H9 (cell line): Measurements from ENCODE around the gene SPHK1. TPM values are rescaled to one million over a fixed set of nuclear protein-coding genes. Genes with fewer than 3 reads are reported as not detected.

ENCODE experiments used
- DNase-seq: peaks from one replicate; pipeline ENCODE4 v3.0.0-alpha.2; 2017
- H2AFZ ChIP-seq: one replicate; pipeline ENCODE4 v1.6.1; 2013; ENCODE audit warnings: mild to moderate bottlenecking, low read length, control low read depth, moderate library complexity
- H2AK5ac ChIP-seq: 2 replicates; pipeline ENCODE4 v1.6.1; 2013; ENCODE audit warnings: low read length, control low read depth, mixed read lengths; ENCODE audit not compliant: insufficient read length
- H2BK120ac ChIP-seq: one replicate; pipeline ENCODE4 v1.6.1; 2013; ENCODE audit warnings: low read depth, mild to moderate bottlenecking, low read length, control low read depth, inconsistent platforms; ENCODE audit not compliant: poor library complexity, severe bottlenecking
- H2BK12ac ChIP-seq: 2 replicates; pipeline ENCODE4 v1.6.1; 2013; ENCODE audit warnings: low read length, control low read depth, mixed read lengths, low read depth; ENCODE audit not compliant: insufficient read length
- H2BK15ac ChIP-seq: 2 replicates; pipeline ENCODE4 v1.6.1; 2013; ENCODE audit warnings: low read depth, low read length, control low read depth
- H2BK20ac ChIP-seq: one replicate; pipeline ENCODE4 v1.6.1; 2013; ENCODE audit warnings: low read depth, mild to moderate bottlenecking, low read length, control low read depth, inconsistent platforms; ENCODE audit not compliant: poor library complexity, severe bottlenecking
- H2BK5ac ChIP-seq: 2 replicates; pipeline ENCODE4 v1.6.1; 2013; ENCODE audit warnings: low read length, control low read depth, mixed read lengths; ENCODE audit not compliant: insufficient read length
- H3K14ac ChIP-seq: 2 replicates; pipeline ENCODE4 v1.6.1; 2013; ENCODE audit warnings: low read length, control low read depth; ENCODE audit not compliant: insufficient read depth
- H3K18ac ChIP-seq: 2 replicates; pipeline ENCODE4 v1.6.1; 2013; ENCODE audit warnings: low read depth, mild to moderate bottlenecking, mixed read lengths, low read length, control low read depth; ENCODE audit not compliant: insufficient read length
- H3K23ac ChIP-seq: 2 replicates; pipeline ENCODE4 v1.6.1; 2013; ENCODE audit warnings: low read length, control low read depth, mixed read lengths, low read depth; ENCODE audit not compliant: insufficient read length
- H3K23me2 ChIP-seq: 2 replicates; pipeline ENCODE4 v1.6.1; 2013; ENCODE audit warnings: low read depth, mild to moderate bottlenecking, mixed read lengths, low read length, control low read depth; ENCODE audit not compliant: insufficient read length, poor library complexity, severe bottlenecking
- H3K27ac ChIP-seq: 2 replicates; pipeline ENCODE4 v1.5.1; 2013; ENCODE audit warnings: low read length, control low read depth, mixed read lengths, low read depth; ENCODE audit not compliant: insufficient read length
- H3K27me3 ChIP-seq: 2 replicates; pipeline ENCODE4 v1.6.1; 2013; ENCODE audit warnings: low read length, control low read depth, inconsistent platforms; ENCODE audit not compliant: insufficient read depth
- H3K4ac ChIP-seq: 2 replicates; pipeline ENCODE4 v1.6.1; 2013; ENCODE audit warnings: low read depth, mild to moderate bottlenecking, control low read depth, inconsistent platforms, low read length, moderate library complexity
- H3K4me1 ChIP-seq: 2 replicates; pipeline ENCODE4 v1.6.1; 2013; ENCODE audit warnings: low read length, control low read depth, inconsistent platforms; ENCODE audit not compliant: insufficient read depth
- H3K4me2 ChIP-seq: 2 replicates; pipeline ENCODE4 v1.6.1; 2013; ENCODE audit warnings: low read length, control low read depth, mixed read lengths; ENCODE audit not compliant: insufficient read length, insufficient read depth
- H3K56ac ChIP-seq: 2 replicates; pipeline ENCODE4 v1.6.1; 2013; ENCODE audit warnings: low read depth, mild to moderate bottlenecking, mixed read lengths, low read length, control low read depth; ENCODE audit not compliant: insufficient read length
- H3K79me1 ChIP-seq: 2 replicates; pipeline ENCODE4 v1.6.1; 2013; ENCODE audit warnings: low read depth, mild to moderate bottlenecking, moderate library complexity, low read length, control low read depth, inconsistent platforms; ENCODE audit not compliant: insufficient read depth, poor library complexity, severe bottlenecking
- H3K79me2 ChIP-seq: 2 replicates; pipeline ENCODE4 v1.6.1; 2013; ENCODE audit warnings: low read length, control low read depth, inconsistent platforms; ENCODE audit not compliant: insufficient read depth
- H3K9ac ChIP-seq: 2 replicates; pipeline ENCODE4 v1.6.1; 2013; ENCODE audit warnings: low read length, control low read depth, mixed read lengths; ENCODE audit not compliant: insufficient read length; ENCODE audit errors: extremely low read depth
- H3K9me3 ChIP-seq: one replicate; pipeline ENCODE4 v1.6.1; 2013; ENCODE audit warnings: low read depth, low read length, inconsistent platforms; ENCODE audit not compliant: control insufficient read depth
- H3T11ph ChIP-seq: one replicate; pipeline ENCODE4 v1.6.1; 2013; ENCODE audit warnings: mild to moderate bottlenecking, low read length, control low read depth, inconsistent platforms
- H4K20me1 ChIP-seq: one replicate; pipeline ENCODE4 v1.6.1; 2013; ENCODE audit not compliant: control insufficient read depth, insufficient read length, insufficient read depth
- H4K5ac ChIP-seq: 2 replicates; pipeline ENCODE4 v1.6.1; 2013; ENCODE audit warnings: low read depth, mild to moderate bottlenecking, mixed read lengths, low read length, control low read depth; ENCODE audit not compliant: insufficient read length
- H4K8ac ChIP-seq: replicated peaks from 2 replicates; pipeline ENCODE4 v1.6.1; 2013; ENCODE audit warnings: low read length, control low read depth, mixed read lengths, low read depth; ENCODE audit not compliant: insufficient read length
- H4K91ac ChIP-seq: 2 replicates; pipeline ENCODE4 v1.6.1; 2013; ENCODE audit warnings: low read depth, mild to moderate bottlenecking, moderate library complexity, mixed read lengths, low read length, control low read depth; ENCODE audit not compliant: insufficient read length
- H3K27ac Mint-ChIP-seq, 3 experiments: 2 replicates in 2 of 3; 3 replicates in 1 of 3; pipeline ENCODE4 v1.8.0; 2020 to 2021; ENCODE audit warnings: mixed read lengths in 3 of 3, mild to moderate bottlenecking in 1 of 3, moderate library complexity in 1 of 3
- H3K27me3 Mint-ChIP-seq: 2 replicates; pipeline ENCODE4 v1.8.0; 2021; ENCODE audit warnings: low read depth, mild to moderate bottlenecking, moderate library complexity, mixed read lengths
- H3K36me3 Mint-ChIP-seq, 3 experiments: 2 replicates in 2 of 3; 3 replicates in 1 of 3; pipeline ENCODE4 v1.8.0; 2020 to 2021; ENCODE audit warnings: low read depth in 3 of 3, mixed read lengths in 3 of 3; ENCODE audit not compliant: insufficient read depth in 1 of 3
- H3K4me1 Mint-ChIP-seq, 2 experiments: 2 replicates each; pipeline ENCODE4 v1.8.0; 2020; ENCODE audit warnings: mixed read lengths in 2 of 2
- H3K4me3 Mint-ChIP-seq, 2 experiments: 2 replicates in 1 of 2; 3 replicates in 1 of 2; pipeline ENCODE4 v1.8.0; 2020 to 2021; ENCODE audit warnings: mild to moderate bottlenecking in 2 of 2, mixed read lengths in 2 of 2, moderate library complexity in 1 of 2
- H3K9me3 Mint-ChIP-seq, 2 experiments: 2 replicates in 1 of 2; 3 replicates in 1 of 2; pipeline ENCODE4 v1.8.0; 2020; ENCODE audit warnings: mild to moderate bottlenecking in 2 of 2, mixed read lengths in 2 of 2, moderate library complexity in 1 of 2
- WGBS: extraction: QIAGEN DNeasy Blood & Tissue Kit; methylation state at CpG from one replicate; pipeline ENCODE4 v1.1.7; 2013; ENCODE audit warnings: missing lambda C conversion rate, low lambda C conversion rate, mixed read lengths; ENCODE audit not compliant: insufficient read length; ENCODE audit errors: extremely low coverage; 5-methylcytosine and 5-hydroxymethylcytosine counted together
- total RNA-seq: library from RNA; stranded (reverse); gene quantifications from 2 replicates; pipeline ENCODE4 v1.2.1, GENCODE V29; 2021
- TF ChIP-seq, protein P1 (sequence below): fragments of 200-600 bp; sonication (generic); conservative IDR thresholded peaks from 3 replicates; pipeline ENCODE4 v1.8.0; 2021; ENCODE audit warnings: antibody characterized with exemption, mild to moderate bottlenecking

Gene SPHK1
- total RNA-seq, 1 experiment from 2014 or later, result 1.4 TPM

DNA sequence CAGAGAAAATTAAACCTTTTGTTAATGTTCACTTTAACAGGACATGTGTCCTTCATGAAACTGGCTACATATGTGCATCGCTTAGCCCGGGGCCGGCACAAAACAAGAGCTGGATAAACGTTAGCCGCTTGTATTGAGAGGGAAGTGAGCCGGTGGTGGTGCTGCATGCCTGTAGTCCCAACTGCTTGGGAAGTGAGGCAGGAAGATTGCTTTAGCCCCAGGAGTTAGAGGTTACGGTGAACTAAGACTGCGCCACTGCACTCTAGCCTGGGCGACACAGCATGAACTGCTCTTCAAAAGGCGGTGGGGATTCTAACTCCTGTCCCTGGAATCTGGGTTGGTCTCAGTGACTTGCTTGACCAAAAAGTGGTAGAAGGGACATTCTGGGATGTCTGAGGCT lies 15.0 kb upstream of the SPHK1 start:
- Histone ChIP-seq H3K14ac (no peak overlapping the region), H2BK20ac (no peak overlapping the region), H3K18ac (no peak overlapping the region), H2AFZ (no peak overlapping the region), H3K79me1 (no peaks in the 10 kb centered on the region), H3K56ac (no peak overlapping the region), H3K23ac (no peak overlapping the region), H3K4ac (no peak overlapping the region), H4K91ac (no peak overlapping the region), H3K9ac (no peak overlapping the region), H3T11ph (no peak overlapping the region), H3K9me3 (no peaks in the 10 kb centered on the region), H3K79me2 (no peaks in the 10 kb centered on the region), H2AK5ac (no peak overlapping the region), H3K4me1 (peaks cover 5% of the 10 kb centered on the region; the same call in 1 of the 2 replicates), H4K8ac (no peak overlapping the region), H2BK15ac (no peak overlapping the region), H4K20me1 (no peaks in the 10 kb centered on the region), H4K5ac (no peak overlapping the region), H2BK12ac (no peak overlapping the region), H3K27me3 (no peaks in the 10 kb centered on the region), H3K23me2 (no peaks in the 10 kb centered on the region), H3K27ac (no peak overlapping the region), H2BK120ac (no peak overlapping the region), H2BK5ac (no peak overlapping the region), H3K4me2 (no peak overlapping the region)
- DNase-seq, result no peak
- Mint-ChIP-seq H3K9me3 (no peaks in the 10 kb centered on the region; a peak in 1 of 5 replicates), H3K4me3 (no peak overlapping the region), H3K36me3 (no peaks in the 10 kb centered on the region), H3K4me1 (peaks cover 24 to 40% of the 10 kb centered on the region in 2 experiments), H3K27ac (no peak overlapping the region), H3K27me3 (no peaks in the 10 kb centered on the region; the same call in none of the 2 replicates)
- WGBS, result no CpG with 5 or more reads among the region's 10 CpGs
- TF ChIP-seq, protein P1, sequence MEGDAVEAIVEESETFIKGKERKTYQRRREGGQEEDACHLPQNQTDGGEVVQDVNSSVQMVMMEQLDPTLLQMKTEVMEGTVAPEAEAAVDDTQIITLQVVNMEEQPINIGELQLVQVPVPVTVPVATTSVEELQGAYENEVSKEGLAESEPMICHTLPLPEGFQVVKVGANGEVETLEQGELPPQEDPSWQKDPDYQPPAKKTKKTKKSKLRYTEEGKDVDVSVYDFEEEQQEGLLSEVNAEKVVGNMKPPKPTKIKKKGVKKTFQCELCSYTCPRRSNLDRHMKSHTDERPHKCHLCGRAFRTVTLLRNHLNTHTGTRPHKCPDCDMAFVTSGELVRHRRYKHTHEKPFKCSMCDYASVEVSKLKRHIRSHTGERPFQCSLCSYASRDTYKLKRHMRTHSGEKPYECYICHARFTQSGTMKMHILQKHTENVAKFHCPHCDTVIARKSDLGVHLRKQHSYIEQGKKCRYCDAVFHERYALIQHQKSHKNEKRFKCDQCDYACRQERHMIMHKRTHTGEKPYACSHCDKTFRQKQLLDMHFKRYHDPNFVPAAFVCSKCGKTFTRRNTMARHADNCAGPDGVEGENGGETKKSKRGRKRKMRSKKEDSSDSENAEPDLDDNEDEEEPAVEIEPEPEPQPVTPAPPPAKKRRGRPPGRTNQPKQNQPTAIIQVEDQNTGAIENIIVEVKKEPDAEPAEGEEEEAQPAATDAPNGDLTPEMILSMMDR, result no peak
